GM12878 (cell line): ENCODE results near the gene ADAMTS17. TPM values are rescaled to one million over a fixed set of nuclear protein-coding genes. Genes with fewer than 3 reads are reported as not detected.

Source experiments
- ATAC-seq: fragments of 200-7000 bp; cut with Tn5 transposase; 3 replicates; pipeline ENCODE4 v1.9.1; 2020; ENCODE audit warnings: mild to moderate bottlenecking, moderate library complexity
- BruUV-seq: library from RNA; stranded (reverse); fragments of 400-500 nt; replicated peaks from 2 replicates; lab custom pipeline; 2021; lab: Mats Ljungman, UMichigan
- CTCF ChIA-PET: fragments of 300-600 bp; sonication (Branson Sonifier 250); formaldehyde crosslinking; extraction: SDS; loops from one replicate; lab custom pipeline; 2021; ENCODE audit warnings: inconsistent platforms; lab: Yijun Ruan, JAX
- POLR2A ChIA-PET: fragments of 350-600 bp; formaldehyde crosslinking; extraction: SDS; loops from one replicate; lab custom pipeline; 2021; ENCODE audit warnings: inconsistent platforms; lab: Charles Lee
- RAD21 ChIA-PET: fragments of 300-600 bp; sonication (Branson Sonifier 250); formaldehyde crosslinking; loops from one replicate; lab custom pipeline; 2023; ENCODE audit warnings: antibody characterized with exemption; ENCODE audit not compliant: unreplicated experiment; lab: Charles Lee
- SMC1A ChIA-PET: fragments of 300-600 bp; sonication (Branson Sonifier 250); formaldehyde crosslinking; loops from one replicate; lab custom pipeline; 2023; ENCODE audit not compliant: unreplicated experiment, uncharacterized antibody; lab: Charles Lee
- DNase-seq: peaks from one replicate; pipeline ENCODE4 v3.0.0-alpha.2; 2011; ENCODE audit warnings: low read depth, low spot score
- FAIRE-seq: peaks from 3 replicates; lab custom pipeline; 2011; peaks lifted over from hg19 to GRCh38; lab: Jason Lieb, UNC
- H2AFZ ChIP-seq: 2 replicates; pipeline ENCODE4 v1.6.0; 2011; ENCODE audit warnings: low read depth, low read length, control low read depth; ENCODE audit not compliant: control insufficient read depth
- H3K27ac ChIP-seq: 2 replicates; pipeline ENCODE4 v1.5.1; 2011; ENCODE audit warnings: control low read depth; ENCODE audit not compliant: control insufficient read depth, insufficient read depth
- H3K27me3 ChIP-seq, 2 experiments: replicated peaks in 1 of 2; 2 replicates each; pipeline versions ENCODE4 v1.6.0 to v1.6.1; 2011; ENCODE audit warnings: low read length in 1 of 2; ENCODE audit not compliant: control insufficient read depth in 2 of 2, insufficient read depth in 2 of 2
- H3K36me3 ChIP-seq, 2 experiments: 2 replicates each; pipeline ENCODE4 v1.5.1; 2011; ENCODE audit warnings: low read length in 1 of 2; ENCODE audit not compliant: control insufficient read depth in 2 of 2, insufficient read depth in 2 of 2
- H3K4me1 ChIP-seq: 2 replicates; pipeline ENCODE4 v1.6.1; 2011; ENCODE audit warnings: mild to moderate bottlenecking, low read length, moderate library complexity, mixed read lengths; ENCODE audit not compliant: control insufficient read depth, insufficient read depth
- H3K4me2 ChIP-seq: 2 replicates; pipeline ENCODE4 v1.6.0; 2011; ENCODE audit warnings: control low read depth; ENCODE audit not compliant: control insufficient read depth, insufficient read depth
- H3K4me3 ChIP-seq: fragments of 200-600 bp; sonication (generic); 2 replicates; pipeline ENCODE4 v1.5.1; 2016
- H3K79me2 ChIP-seq: 2 replicates; pipeline ENCODE4 v1.6.0; 2011; ENCODE audit warnings: low read length; ENCODE audit not compliant: control insufficient read depth, insufficient read depth
- H3K9ac ChIP-seq: 2 replicates; pipeline ENCODE4 v1.8.0; 2011; ENCODE audit warnings: low read length, control low read depth, mixed read lengths; ENCODE audit not compliant: control insufficient read depth, insufficient read depth
- H3K9me3 ChIP-seq: replicated peaks from 3 replicates; pipeline ENCODE4 v1.5.1; 2011; ENCODE audit warnings: mild to moderate bottlenecking, low read length; ENCODE audit not compliant: control insufficient read depth, insufficient read depth
- H4K20me1 ChIP-seq: 2 replicates; pipeline ENCODE4 v1.6.0; 2011; ENCODE audit not compliant: control insufficient read depth, insufficient read depth
- ASH2L ChIP-seq: fragments of 300-600, 200-600 bp; sonication (generic); IDR thresholded peaks from 2 replicates; pipeline ENCODE4 v1.6.1; 2017; ENCODE audit warnings: low read depth, mild to moderate bottlenecking, borderline replicate concordance
- CBX5 ChIP-seq: sonication (generic); IDR thresholded peaks from 2 replicates; pipeline ENCODE4 v1.6.1; 2016; ENCODE audit warnings: low read depth, moderate library complexity, mild to moderate bottlenecking, inconsistent platforms
- CEBPB ChIP-seq, 2 experiments: fragments of 150-350 bp in 1 of 2; IDR thresholded peaks; 2 replicates each; pipeline ENCODE4 v1.6.1; 2012 to 2014; ENCODE audit warnings: low read depth in 2 of 2, low read length in 2 of 2, borderline replicate concordance in 1 of 2, inconsistent platforms in 1 of 2
- FOS ChIP-seq: IDR thresholded peaks from 3 replicates; pipeline ENCODE4 v1.6.1; 2011; ENCODE audit warnings: borderline replicate concordance; ENCODE audit not compliant: insufficient read length; ENCODE audit errors: extremely low read depth
- HDAC2 ChIP-seq: fragments of 200-600 bp; sonication (generic); IDR thresholded peaks from 2 replicates; pipeline ENCODE4 v1.6.1; 2017
- HDAC6 ChIP-seq: fragments of 200-600 bp; sonication (generic); IDR thresholded peaks from one replicate; pipeline ENCODE4 v1.8.0; 2017; ENCODE audit warnings: antibody characterized with exemption; ENCODE audit not compliant: unreplicated experiment
- IKZF1 ChIP-seq: fragments of 450-650 bp; conservative IDR thresholded peaks from 2 replicates; pipeline ENCODE4 v1.6.1; 2017; ENCODE audit warnings: antibody characterized with exemption, mild to moderate bottlenecking
- IRF3 ChIP-seq: fragments of 450-650 bp; IDR thresholded peaks from 2 replicates; pipeline ENCODE4 v1.6.1; 2014; ENCODE audit warnings: mild to moderate bottlenecking
- NFYB ChIP-seq: IDR thresholded peaks from 2 replicates; pipeline ENCODE4 v1.6.1; 2011; ENCODE audit warnings: low read depth, mild to moderate bottlenecking, low read length, improper control_type of control experiment, moderate library complexity; ENCODE audit not compliant: insufficient read depth
- PAX5 ChIP-seq: IDR thresholded peaks from 2 replicates; pipeline ENCODE4 v1.6.1; 2011; ENCODE audit warnings: low read depth, low read length, borderline replicate concordance
- SMAD5 ChIP-seq: IDR thresholded peaks from 2 replicates; pipeline ENCODE4 v1.6.1; 2016; ENCODE audit warnings: antibody characterized with exemption, low read depth
- WGBS: methylation state at CpG from one replicate; pipeline ENCODE4 v1.1.6; 2016; ENCODE audit warnings: low lambda C conversion rate; ENCODE audit not compliant: insufficient replicate concordance, insufficient coverage; ENCODE audit errors: missing lambda C conversion rate; 5-methylcytosine and 5-hydroxymethylcytosine counted together
- in situ Hi-C: fragments of 300-500 bp; cut with MboI; formaldehyde crosslinking; loops from 9 replicates; pipeline ENCODE4 v1.14.3; 2018; ENCODE audit warnings: mixed read lengths
- intact Hi-C: fragments of 100-400 bp; cut with micrococcal nuclease; formaldehyde crosslinking; loops from one replicate; pipeline ENCODE4 v1.14.2; 2022; ENCODE audit not compliant: unreplicated experiment
- polyA plus RNA-seq, 11 experiments: library from polyadenylated mRNA; depleted of rRNA in 4 of 11; unstranded in 6 of 11; stranded (reverse) in 5 of 11; fragments of >200 nt; fragmentation: Nextera tagmentation in 4 of 11; fragmentation: Illumina TruSeq in 1 of 11; extraction: Ambion mirVana in 4 of 11; extraction: Trizol in 1 of 11; gene quantifications; 1 replicate in 1 of 11; 2 replicates in 10 of 11; pipeline versions ENCODE4 v1.2.1 to v1.2.3, GENCODE V29; 2011 to 2016; ENCODE audit warnings: inconsistent platforms in 2 of 11, missing spikeins in 2 of 11, low read depth in 1 of 11
- total RNA-seq, 4 experiments: library from RNA; depleted of rRNA in 3 of 4; stranded (reverse); fragments of >200 nt in 3 of 4; fragmentation: Illumina TruSeq in 1 of 4; extraction: Trizol in 1 of 4; gene quantifications; 2 replicates each; pipeline versions ENCODE4 v1.2.1 to v1.2.3, GENCODE V29; 2013 to 2021
- TF ChIP-seq, protein P1 (sequence below): fragments of 450-650 bp; IDR thresholded peaks from 2 replicates; pipeline ENCODE4 v1.6.1; 2017; ENCODE audit warnings: low read depth, mild to moderate bottlenecking, moderate library complexity
- TF ChIP-seq, protein P2 (sequence below): fragments of 450-650 bp; IDR thresholded peaks from 2 replicates; pipeline ENCODE4 v1.6.1; 2018; ENCODE audit warnings: mild to moderate bottlenecking, low read depth, moderate library complexity; ENCODE audit not compliant: partially characterized antibody

The ADAMTS17 gene
- total and polyA plus RNA-seq, 10 of the 15 experiments (the other 5 are each of a cell fraction or from before 2014, with no cell fraction given), result 0.04 to 0.50 (median 0.10) TPM; not detected in 4

DNA sequence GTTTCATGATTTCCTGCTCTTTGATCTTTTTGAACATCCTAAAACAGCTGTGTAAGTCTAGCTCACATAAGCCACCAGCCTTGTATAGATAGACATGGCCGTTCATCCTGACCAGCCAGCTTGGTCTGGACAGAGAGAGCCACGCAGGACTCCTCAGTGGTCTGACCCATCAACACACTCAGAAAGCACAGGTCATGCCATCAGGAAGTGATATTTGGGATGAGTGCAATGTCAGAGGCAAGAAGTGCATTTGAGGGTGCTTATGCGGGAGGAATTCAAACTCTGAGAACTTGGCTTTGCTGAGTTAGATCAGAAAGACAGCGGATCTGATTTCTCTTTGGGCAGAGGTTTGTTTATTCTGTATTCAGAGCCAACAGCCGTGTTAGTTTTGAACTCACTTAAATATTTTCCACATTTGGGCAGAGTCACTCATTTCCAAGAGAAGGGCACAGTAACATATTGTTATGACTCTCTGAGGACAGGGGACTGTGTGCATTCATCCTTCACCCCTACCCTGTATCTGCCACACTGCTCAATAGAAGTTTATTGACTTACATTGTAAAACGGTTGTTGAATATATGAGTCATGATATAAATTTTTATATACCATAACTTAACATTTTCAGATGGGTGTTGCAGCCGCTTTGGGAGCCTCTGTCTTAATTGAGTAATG is 383.2 kb downstream of the ADAMTS17 start (continued):
- TF ChIP-seq CEBPB (IDR thresholded peaks at IDR 0.05; ENCODE audit: borderline replicate concordance in 1 of 2, low read depth in 2 of 2, low read length in 2 of 2), result no peak
- TF ChIP-seq SMAD5, result no peak
- TF ChIP-seq ASH2L, result no peak

DNA sequence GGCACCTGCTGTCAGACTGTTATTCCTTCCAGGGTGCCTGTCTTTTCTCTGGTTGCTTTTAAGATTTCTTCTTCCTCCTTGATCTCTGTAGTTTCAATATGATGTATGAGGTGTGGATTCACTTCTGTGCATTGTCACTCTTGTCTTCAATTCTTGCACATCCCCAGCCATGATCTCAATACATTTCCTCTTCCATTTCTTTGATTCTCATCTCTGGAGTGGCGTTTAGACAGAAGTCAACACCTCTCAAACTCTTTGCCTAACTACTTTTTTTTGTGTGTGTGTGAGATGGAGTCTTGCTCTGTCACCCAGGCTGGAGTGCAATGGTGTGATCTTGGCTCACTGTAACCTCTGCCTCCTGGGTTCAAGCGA is 384.1 kb downstream of the ADAMTS17 start:
- no peak for TF ChIP-seq HDAC2
- TF ChIP-seq CBX5, result no peak
- no peak for TF ChIP-seq IRF3
- no peak for TF ChIP-seq PAX5
- TF ChIP-seq, protein P1, sequence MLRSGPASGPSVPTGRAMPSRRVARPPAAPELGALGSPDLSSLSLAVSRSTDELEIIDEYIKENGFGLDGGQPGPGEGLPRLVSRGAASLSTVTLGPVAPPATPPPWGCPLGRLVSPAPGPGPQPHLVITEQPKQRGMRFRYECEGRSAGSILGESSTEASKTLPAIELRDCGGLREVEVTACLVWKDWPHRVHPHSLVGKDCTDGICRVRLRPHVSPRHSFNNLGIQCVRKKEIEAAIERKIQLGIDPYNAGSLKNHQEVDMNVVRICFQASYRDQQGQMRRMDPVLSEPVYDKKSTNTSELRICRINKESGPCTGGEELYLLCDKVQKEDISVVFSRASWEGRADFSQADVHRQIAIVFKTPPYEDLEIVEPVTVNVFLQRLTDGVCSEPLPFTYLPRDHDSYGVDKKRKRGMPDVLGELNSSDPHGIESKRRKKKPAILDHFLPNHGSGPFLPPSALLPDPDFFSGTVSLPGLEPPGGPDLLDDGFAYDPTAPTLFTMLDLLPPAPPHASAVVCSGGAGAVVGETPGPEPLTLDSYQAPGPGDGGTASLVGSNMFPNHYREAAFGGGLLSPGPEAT, result no peak
- no peak for TF ChIP-seq FOS
- no peak for TF ChIP-seq ASH2L
- TF ChIP-seq NFYB, result no peak
- no peak for TF ChIP-seq IKZF1
- TF ChIP-seq HDAC6, result no peak
- TF ChIP-seq, protein P2, sequence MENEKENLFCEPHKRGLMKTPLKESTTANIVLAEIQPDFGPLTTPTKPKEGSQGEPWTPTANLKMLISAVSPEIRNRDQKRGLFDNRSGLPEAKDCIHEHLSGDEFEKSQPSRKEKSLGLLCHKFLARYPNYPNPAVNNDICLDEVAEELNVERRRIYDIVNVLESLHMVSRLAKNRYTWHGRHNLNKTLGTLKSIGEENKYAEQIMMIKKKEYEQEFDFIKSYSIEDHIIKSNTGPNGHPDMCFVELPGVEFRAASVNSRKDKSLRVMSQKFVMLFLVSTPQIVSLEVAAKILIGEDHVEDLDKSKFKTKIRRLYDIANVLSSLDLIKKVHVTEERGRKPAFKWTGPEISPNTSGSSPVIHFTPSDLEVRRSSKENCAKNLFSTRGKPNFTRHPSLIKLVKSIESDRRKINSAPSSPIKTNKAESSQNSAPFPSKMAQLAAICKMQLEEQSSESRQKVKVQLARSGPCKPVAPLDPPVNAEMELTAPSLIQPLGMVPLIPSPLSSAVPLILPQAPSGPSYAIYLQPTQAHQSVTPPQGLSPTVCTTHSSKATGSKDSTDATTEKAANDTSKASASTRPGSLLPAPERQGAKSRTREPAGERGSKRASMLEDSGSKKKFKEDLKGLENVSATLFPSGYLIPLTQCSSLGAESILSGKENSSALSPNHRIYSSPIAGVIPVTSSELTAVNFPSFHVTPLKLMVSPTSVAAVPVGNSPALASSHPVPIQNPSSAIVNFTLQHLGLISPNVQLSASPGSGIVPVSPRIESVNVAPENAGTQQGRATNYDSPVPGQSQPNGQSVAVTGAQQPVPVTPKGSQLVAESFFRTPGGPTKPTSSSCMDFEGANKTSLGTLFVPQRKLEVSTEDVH, result no peak
- no peaks in the 10 kb centered on the region for H3K79me2 ChIP-seq
- CTCF ChIA-PET, result no interaction called here
- no peak overlapping the region for H3K27ac ChIP-seq
- H4K20me1 ChIP-seq, result no peaks in the 10 kb centered on the region
- no peaks in the 10 kb centered on the region; the same call in 2 of the 3 replicates for H3K9me3 ChIP-seq
- 47% methylated on average over 2 of the region's 2 CpGs for WGBS
- no peaks in the 10 kb centered on the region for H3K4me1 ChIP-seq
- SMC1A ChIA-PET, result no interaction called here
- RAD21 ChIA-PET, result no interaction called here
- POLR2A ChIA-PET, result no interaction called here
- H3K36me3 ChIP-seq, result no peaks in the 10 kb centered on the region
- in situ Hi-C loops (no loop called here), intact Hi-C loops (no loop called here)
- DNase-seq (no peak), FAIRE-seq (no peak), ATAC-seq (no peak)
- no TSS peak for BruUV-seq
- H3K4me2 ChIP-seq, result no peak overlapping the region
- H3K27me3 ChIP-seq, result no peaks in the 10 kb centered on the region
- no peak overlapping the region for H2AFZ ChIP-seq
- H3K4me3 ChIP-seq, result no peak overlapping the region
- H3K9ac ChIP-seq, result no peak overlapping the region
